NAMALWA (cell line): ENCODE results near the gene MRPS2.
"Not testable (repeated sequence)": the region's sequence is repeated elsewhere in the genome, so short reads cannot be mapped to it uniquely, and the experiment has no call there.

Experiments
- DNase-seq: peaks from one replicate; pipeline ENCODE4 v3.0.0-alpha.2; 2015; ENCODE audit warnings: low spot score

The MRPS2 gene

DNA sequence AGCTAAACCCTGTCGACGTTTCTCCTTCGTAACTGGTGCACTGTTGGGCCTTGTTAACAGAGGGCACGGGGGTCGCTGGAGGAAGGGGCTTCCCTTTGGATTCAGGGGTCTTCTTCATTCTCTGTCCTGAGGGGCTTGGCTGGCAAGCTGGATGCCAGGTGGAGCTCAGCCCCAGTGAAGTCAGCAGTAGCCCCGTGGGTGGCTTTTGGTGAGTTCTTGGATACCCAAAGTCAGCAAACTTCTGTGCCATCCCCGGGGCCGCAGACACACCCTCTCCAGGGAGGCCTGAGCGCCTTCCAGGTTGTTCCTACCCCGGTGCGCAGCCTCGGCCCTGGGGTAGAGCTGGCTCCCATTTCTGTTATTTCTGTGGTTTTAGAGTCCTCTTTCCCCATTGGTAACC is 33.2 kb downstream of the MRPS2 start:
- DNase-seq = no peak

DNA sequence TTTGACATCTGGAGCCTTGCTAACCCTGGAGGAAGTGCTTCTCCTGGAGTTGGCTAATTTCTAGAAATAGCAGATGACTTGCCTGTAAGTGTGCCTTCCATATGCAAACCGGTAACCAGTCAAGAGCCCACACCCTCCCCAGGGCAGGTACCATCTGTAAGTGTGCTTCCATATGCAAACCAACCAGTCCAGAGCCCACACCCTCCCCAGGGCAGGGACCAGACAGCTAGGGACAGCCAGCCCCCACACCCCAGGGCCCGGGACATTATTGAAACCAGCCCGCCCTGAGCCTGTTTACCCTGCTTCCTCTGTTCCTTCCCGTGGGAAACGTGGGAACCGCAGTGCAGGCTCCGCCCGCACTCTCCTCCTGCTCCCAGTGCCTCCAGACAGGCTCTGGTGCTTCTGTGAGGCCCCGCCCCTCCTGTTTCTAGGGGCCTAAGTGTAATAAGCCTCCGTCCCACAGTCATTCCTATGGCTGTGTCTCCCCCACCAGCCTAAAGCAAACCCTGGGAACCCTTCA is 33.8 kb downstream of the MRPS2 start:
- DNase-seq = not testable (repeated sequence)

DNA sequence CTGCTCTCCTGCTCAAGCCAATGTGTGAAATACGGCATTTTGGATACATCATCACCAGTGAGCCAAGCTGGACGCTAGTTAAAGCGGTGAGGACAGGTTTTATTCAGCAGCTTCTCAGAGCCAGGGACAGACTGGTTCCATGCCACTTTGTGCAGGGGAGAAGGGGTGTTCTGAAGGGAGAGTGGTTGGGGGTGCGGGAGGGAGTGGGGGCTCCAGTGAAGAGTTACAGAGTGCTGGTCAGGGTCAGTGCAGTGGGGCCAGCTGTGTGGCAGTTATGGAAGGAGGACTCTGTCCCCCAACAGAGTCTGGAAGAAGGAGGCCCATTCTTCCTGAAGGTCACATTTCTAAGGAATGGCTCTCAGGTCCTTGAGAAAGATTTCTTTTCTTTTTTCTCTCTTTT is 34.3 kb downstream of the MRPS2 start:
- not testable (repeated sequence) for DNase-seq

DNA sequence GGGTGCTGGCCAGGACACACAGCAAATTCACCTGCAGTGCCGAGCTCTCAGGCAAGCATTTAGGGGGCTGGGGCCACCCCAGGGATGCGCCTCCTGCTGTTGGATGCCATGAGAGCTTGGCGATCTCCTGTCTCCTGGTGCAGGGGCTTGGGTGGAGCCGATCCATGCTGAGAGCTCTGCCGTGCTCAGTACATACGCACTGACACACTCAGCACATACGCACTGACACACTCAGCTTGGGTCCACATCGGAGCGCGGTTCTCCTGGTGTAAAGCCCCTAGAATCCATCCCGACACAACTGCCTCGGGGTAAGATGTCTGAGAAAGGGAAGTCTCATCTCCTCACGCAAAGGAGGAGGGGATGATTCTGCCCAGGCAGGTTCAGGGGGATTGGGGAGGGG is 35.1 kb downstream of the MRPS2 start:
- not testable (repeated sequence) for DNase-seq

DNA sequence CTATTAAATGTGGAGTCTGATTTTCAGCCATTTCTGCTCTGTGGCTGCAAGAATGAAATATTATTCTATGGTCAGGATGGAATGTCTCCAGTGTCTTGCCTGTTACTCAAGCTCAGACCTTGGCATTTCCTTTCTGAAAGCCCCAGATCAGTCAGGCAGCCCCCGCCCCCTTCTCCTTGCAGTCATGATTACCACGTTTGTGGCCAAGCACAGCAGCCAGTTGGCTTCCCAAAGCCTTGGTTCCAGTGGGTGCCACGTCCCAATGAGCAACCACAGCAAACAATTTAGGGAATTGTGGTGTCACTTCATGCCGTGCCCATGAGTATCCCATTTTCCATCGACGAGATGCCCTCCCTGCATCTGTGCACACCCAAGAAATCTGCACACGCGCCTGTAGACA is 35.7 kb downstream of the MRPS2 start:
- DNase-seq = no peak

DNA sequence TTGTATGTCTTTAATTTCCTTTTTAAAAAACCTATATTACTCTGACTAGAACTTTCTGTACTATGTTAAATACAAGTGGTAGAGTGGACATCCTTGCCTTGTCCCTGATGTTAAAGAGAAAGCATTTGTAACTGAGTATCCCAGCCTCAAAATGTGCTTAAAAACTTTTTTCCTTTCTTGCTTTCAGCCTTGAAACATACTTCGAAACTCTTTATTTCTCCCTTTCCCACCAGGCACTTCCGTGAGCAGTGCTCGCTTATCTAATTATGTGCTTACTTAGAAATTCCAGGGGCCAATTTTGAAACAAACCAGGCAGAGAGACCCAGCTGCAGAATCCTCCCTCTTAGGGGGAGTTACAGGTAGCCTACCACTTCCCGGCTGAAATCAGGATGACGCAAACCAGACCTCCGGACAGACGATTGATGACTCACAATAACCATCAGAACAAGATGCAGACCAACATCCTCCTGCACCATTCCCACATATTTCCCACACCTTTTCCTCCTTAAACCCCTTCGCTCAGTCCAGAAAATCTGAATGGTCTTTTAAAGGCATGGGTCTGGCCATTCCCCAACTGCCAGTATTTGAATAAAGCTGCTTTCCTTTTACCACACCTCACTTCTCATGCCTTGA is 42.9 kb downstream of the MRPS2 start:
- DNase-seq = not testable (repeated sequence)

DNA sequence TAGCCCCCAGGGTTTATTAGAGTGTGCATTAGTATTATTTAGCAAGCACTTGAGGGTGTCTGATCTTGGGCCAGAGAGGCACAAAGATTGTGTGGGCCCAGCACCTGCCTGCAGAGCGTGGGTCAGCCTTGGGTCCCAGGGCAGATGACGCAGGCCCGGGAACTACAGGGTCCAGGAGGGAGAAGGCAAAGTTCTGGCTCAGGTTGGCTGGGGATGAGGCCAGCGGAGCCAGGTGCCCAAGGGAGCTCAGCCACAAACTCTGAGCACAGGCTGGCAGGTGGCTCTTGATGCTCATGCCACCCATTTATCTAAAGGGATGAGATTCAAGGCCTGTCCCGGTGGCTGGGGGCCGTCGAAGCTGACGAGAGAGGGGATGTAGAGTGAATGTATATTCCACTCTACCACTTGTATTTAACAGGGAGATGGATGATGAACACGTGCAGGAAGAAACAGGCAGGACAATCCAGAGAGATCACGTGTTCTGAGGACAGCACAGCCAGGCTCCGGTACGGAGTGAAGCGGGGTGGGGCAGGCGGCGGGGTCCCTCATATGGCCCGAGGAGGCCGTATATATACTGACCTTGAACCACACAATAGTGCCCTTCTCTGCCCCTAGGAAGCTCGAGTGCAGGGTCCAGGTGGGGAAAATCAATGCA is 44.6 kb downstream of the MRPS2 start:
- DNase-seq = no peak

DNA sequence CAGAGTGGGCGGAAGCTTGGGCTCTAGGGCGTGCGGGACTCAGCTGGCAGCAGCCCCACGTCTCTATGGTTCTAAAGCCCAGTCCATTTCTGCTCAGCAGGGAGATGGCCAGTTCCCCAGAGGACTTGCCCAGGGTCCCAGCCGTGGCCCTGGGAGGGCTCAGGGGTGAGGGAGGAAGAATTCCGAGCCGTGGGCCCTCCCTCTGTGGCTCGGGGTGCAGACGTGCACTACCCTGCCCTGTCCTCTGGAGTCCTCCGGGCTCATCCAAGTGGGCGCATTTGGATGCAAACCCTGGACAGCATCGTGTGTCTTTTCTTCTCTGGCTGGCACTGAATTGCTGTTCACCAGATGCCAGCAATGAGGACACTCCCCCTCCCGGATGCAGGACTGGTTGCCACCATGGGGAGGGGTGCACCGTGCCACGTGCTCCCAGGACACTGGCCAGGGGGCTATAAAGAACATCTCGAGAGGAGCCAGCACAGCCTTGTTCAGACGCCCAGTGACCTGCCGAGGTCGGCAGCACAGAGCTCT is 45.2 kb downstream of the MRPS2 start, which contains the start of gene OBP2A:
TSS of gene OBP2A (plus strand) at position 481 of the 531 bp plus-strand sequence. CDS start 55 bp downstream, outside the sequence.
- not testable (repeated sequence) for DNase-seq

DNA sequence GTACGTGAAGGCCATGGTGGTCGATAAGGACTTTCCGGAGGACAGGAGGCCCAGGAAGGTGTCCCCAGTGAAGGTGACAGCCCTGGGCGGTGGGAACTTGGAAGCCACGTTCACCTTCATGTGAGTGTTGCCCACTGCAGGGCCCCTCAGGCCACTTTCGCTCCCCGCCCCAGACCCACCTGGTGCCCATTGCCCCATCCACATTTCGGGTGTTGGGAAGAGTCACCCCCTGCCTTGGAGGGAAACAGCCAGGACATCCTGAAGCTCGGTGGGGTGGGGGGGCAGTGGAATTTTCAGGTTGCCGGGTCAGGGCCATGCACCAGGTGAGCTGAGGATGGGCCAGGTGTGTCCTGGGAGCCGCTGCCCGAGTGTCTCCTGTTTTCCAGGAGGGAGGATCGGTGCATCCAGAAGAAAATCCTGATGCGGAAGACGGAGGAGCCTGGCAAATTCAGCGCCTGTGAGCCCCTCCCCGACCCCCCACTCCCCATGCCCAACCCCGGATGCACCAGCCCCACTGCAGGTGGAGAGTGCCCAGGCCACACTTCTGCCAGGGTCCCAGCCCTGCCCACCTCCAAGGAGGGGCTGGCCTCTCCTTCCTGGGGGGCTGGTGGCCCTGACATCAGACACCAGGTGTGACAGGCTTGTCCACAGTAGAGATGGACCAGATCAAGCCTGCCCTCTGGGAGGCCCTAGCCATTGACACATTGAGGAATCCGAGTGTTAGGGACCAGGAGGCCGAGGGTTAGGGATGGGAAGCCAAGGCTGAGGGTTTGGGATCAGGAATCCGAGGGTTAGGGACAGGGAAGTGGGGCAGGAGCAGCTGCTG is 46.5 kb downstream of the MRPS2 start:
- DNase-seq = not testable (repeated sequence)

DNA sequence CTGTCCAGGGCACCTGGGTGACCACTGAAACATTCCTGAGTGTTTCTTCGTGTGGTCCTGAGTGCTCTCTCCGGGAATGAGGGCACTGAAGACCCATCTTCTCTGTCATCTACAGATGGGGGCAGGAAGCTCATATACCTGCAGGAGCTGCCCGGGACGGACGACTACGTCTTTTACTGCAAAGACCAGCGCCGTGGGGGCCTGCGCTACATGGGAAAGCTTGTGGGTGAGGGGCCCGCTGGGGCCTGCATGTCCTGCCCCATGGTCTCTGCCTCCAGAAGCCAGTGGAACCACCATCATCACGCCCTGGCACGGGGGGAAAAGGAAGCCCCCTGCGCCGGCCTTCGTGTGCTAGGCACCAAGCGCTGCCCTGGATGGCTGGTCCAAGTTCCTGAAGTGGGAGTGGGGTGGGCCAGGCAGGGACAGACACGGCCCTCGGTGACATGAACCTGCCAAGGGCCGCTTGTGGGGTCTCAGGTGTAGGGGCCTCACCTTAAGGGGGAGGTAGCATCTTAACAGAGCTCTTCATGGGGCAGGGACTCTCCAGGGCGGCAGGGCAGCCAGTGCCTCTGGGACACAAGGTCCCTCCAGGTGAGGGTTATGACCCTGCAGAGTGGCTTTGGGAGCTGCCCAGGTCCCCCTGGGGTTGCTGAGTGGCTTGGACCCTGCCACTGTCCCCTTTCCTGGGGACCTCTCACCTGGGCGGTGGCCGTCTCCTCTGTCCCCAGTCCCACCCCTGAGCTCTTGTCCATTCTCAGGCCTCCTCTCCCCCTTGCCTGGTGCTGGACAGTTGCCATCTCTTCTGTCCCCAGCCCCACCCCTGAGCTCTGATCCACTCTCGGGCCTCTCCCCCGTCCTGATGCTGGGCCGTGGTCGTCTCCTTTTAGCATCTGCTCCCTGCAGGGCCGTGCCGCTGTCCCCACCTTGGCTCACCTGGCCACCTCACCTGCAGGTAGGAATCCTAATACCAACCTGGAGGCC is 47.6 kb downstream of the MRPS2 start:
- no peak for DNase-seq

DNA sequence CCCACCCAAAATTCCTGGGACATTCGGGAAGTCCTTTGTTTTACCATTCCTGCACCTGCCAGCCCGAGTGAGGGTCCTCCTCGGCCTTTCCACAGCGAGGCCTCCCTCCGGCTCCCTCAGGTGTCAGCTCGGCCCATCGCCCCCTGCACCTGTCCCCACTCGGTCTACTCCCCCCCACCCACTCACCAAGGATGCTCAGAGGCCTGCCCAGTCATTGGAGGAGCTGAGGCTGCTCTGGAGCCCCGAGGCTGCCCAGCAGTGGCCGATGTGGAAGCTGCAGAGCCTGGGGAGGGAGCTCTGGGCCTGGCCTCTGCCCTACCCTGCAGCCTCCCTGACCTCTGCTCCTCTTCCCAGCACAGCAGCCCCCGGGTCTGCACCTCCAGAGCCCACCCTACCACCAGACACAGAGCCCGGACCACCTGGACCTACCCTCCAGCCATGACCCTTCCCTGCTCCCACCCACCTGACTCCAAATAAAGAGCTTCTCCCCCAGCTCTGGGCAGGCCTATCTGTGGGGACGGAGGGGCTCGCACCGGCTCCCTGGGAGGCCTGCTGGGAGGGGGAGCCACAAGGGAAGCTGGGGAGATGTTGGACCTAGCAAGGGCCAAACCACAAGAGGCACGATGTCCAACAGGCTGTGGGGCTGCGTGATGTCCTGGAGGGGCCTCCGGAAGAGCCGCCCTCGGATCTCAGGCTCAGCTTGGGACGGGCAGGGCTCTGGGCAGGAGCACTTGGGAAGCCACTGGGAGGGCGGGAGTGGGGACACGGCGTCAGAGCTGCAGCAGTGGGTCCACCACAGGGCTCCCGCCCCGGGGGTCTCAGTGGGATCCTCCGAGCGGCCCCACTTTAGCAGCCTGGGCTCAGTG is 49.2 kb downstream of the MRPS2 start:
- not testable (repeated sequence) for DNase-seq

DNA sequence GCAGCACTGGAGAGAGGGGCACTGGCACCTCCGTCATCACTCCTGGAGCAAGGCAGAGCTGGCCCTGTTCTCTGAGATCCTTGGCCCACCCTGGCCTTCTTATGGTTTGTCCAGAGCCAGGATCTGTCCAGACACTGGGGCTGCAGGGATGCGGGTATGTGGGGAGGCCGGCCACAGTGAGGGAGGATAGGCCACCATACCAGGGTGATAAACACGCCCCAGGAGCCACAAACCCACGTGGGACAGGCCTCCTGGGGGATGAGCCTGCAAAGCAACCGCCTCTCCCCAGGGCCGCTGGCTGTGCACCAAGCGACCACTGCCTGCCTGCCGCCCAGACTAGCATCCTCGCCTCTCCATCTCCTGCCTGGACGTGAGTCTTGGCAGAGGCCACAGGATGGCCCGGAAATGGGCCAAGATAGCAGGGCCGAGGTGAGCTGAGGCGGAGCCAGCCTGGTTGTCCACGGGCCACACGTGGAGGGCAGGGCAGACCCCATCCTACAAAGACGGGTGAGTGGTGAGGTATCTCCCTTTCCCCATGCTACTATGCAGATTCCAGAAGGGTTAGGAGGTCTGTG is 49.9 kb downstream of the MRPS2 start:
- no peak for DNase-seq

DNA sequence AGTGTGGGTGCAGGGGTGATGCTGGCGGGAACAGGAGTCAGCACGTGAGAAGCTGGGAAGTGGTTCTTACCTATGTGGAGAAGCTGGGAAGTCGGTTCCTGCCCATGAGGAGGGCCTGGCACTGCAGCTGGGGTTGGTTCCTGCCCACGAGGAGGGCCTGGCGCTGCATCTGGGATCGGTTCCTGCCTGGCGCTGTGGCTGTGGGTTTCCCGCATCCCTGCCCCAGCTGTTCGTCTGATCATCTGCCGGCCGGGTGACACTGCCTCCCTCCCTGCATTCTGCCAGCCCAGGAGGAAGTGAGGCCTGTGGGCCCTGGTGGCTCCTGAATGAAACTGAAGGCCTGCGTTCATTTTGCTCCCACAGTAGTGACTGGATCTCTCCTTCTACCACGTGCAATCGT is 50.5 kb downstream of the MRPS2 start:
- DNase-seq = no peak

DNA sequence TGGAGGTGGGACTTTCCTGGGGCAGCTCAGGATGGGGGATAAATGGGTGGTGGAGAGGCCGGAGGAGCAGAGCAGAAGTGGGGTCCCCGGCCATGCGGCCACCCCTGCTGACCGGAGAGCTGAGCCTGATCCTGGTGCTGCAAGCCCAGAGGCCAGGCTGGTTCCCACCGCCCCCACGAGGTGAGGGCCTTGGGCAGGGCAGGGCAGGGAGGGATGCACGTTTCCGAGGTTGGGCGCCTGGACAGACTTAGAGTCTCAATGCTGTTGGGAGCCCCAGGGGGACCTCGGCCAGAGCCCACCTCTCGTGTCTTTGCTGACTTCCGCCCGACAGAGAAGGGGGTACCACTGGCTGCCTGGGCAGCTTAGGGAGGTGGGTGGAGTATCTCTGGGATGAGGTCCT is 51.0 kb downstream of the MRPS2 start:
- no peak for DNase-seq

DNA sequence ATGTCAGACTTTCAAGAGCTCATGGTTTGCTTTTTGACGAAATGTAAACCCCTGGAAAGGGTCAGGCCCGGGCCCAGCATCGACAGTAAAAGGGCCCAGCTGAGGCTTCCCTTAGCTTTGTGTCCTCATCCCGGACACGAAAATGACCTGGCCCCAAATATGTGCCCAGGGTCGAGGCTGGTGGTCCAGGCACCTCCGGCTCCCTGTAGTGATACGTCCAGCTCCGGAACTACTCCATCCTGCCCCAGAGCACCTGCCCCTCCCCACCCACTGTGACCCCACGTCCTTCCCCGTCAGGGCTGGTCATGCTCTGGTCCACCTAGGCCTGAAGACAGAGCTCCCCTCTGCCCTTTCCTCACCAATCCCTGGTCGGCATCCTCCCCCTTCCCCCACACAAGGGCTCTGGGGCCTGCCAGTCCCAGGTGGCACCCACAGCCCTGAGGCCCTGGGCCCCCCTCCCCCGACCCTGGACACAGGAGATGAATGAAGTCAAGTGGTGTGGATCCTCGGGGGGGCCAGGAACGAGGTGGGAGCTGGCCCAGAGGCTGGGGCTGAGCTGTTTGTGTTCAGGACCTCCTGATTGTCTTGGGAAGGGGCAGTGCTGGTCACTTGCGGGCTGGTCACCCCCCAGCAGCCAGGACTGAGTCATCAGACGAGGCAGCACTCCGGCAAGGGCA is 51.7 kb downstream of the MRPS2 start:
- DNase-seq = no peak

DNA sequence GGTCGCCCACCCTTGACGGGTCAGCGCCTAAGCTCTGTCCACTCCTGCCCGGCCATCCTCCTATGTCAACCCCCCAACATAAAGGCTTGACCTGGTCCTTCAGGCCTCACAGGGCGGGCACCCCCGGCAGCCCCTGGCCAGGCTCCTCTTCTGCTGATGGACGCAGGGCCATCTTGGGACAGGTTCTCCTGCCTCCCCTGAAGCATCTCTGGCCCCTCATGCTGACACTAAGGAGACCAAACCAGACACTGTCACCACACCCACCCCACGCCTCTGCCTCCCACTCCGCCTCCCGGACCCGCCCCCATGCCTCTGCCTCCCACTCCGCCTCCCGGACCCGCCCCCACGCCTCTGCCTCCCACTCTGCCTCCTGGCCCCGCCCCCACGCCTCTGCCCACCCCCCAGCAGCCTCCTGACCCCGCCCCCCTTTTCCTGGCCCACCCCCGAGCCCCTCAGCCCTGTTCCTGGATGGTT is 52.3 kb downstream of the MRPS2 start:
- no peak for DNase-seq
